D721Med (cell line): ENCODE data around the gene FAAP100.

Source experiments
- DNase-seq: peaks from one replicate; pipeline ENCODE4 v3.0.0; 2011; ENCODE audit warnings: low spot score; ENCODE audit not compliant: insufficient read length
- FAIRE-seq: peaks from 2 replicates; lab custom pipeline; 2011; peaks lifted over from hg19 to GRCh38; lab: Jason Lieb, UNC
- CTCF ChIP-seq: IDR thresholded peaks from 2 replicates; pipeline ENCODE4 v1.5.1; 2012; ENCODE audit warnings: mild to moderate bottlenecking, control low read depth; ENCODE audit not compliant: insufficient read depth; ENCODE audit errors: missing control alignments

FAAP100 gene

GRCh38 chr17:81491181-81491581 is 61.0 kb downstream of the FAAP100 start:
- FAIRE-seq (no peak), DNase-seq (no peak)
- no peak for TF ChIP-seq CTCF

GRCh38 chr17:81489998-81490992 is 61.9 kb downstream of the FAAP100 start:
- no peak for FAIRE-seq

More at GRCh38 chr17:81489998-81490992, 61.9 kb downstream of the FAAP100 start:
- no peak for DNase-seq
- no peak for TF ChIP-seq CTCF
